Activated T-helper 1 cell treated with anti-CD3 and anti-CD28 coated beads, Interleukin-12 subunit alpha, Interleukin-12 subunit beta, Interleukin-2, Interleukin-4 antibody, amounts not matched to agents 30 ng/mL and 10 ng/mL and 1 ng/mL, durations not matched to agents 14 hours and 24 hours and 36 hours (primary cell): ENCODE data around the gene KIF25. TPM values are rescaled to one million over a fixed set of nuclear protein-coding genes. Genes with fewer than 3 reads are reported as not detected.
"Not testable (repeated sequence)": the region's sequence is repeated elsewhere in the genome, so short reads cannot be mapped to it uniquely, and the experiment has no call there.

Experiments
- DNase-seq: peaks from one replicate; pipeline ENCODE4 v3.0.0; 2021; ENCODE audit warnings: low spot score
- H3K27ac Mint-ChIP-seq: one replicate; pipeline ENCODE4 v1.8.0; 2021; ENCODE audit warnings: mild to moderate bottlenecking, mixed read lengths
- H3K27me3 Mint-ChIP-seq: one replicate; pipeline ENCODE4 v1.8.0; 2022; ENCODE audit warnings: mild to moderate bottlenecking, moderate library complexity, mixed read lengths; ENCODE audit not compliant: insufficient read depth
- H3K36me3 Mint-ChIP-seq: one replicate; pipeline ENCODE4 v1.8.0; 2021; ENCODE audit warnings: low read depth, mixed read lengths
- H3K4me1 Mint-ChIP-seq: one replicate; pipeline ENCODE4 v1.8.0; 2021; ENCODE audit warnings: low read depth, mixed read lengths
- H3K4me3 Mint-ChIP-seq: one replicate; pipeline ENCODE4 v1.8.0; 2021; ENCODE audit warnings: mild to moderate bottlenecking, moderate library complexity, mixed read lengths
- H3K9me3 Mint-ChIP-seq: one replicate; pipeline ENCODE4 v1.8.0; 2021; ENCODE audit warnings: mixed read lengths
- intact Hi-C: fragments of 100-400 bp; cut with micrococcal nuclease; formaldehyde crosslinking; loops from one replicate; pipeline ENCODE4 v1.15.1; 2024
- total RNA-seq: library from RNA; stranded (reverse); gene quantifications from 2 replicates; pipeline ENCODE4 v1.2.3, GENCODE V29; 2022

KIF25 gene
- total RNA-seq, 1 donor from 2014 or later: not detected

GRCh38 chr6:168075787-168076202 lies 78.3 kb downstream of the KIF25 start:
- Mint-ChIP-seq H3K9me3 (no peaks in the 10 kb centered on the region), H3K27ac (no peak overlapping the region), H3K27me3 (no peaks in the 10 kb centered on the region), H3K36me3 (no peaks in the 10 kb centered on the region), H3K4me1 (no peaks in the 10 kb centered on the region), H3K4me3 (no peak overlapping the region)
- no peak for DNase-seq
- intact Hi-C loops: no loop called here

- intact Hi-C loops, H3K27me3 Mint-ChIP-seq, H3K27ac Mint-ChIP-seq, DNase-seq, H3K4me3 Mint-ChIP-seq, H3K36me3 Mint-ChIP-seq, H3K9me3 Mint-ChIP-seq, H3K4me1 Mint-ChIP-seq: not testable (repeated sequence)
These were observed 79.9 kb downstream of the KIF25 start for GRCh38 chr6:168077401-168077800.

GRCh38 chr6:168078175-168078942 lies 80.9 kb downstream of the KIF25 start:
- H3K36me3 Mint-ChIP-seq: no peaks in the 10 kb centered on the region
- H3K4me1 Mint-ChIP-seq: no peaks in the 10 kb centered on the region
- intact Hi-C loops: no loop called here
- H3K27me3 Mint-ChIP-seq: no peaks in the 10 kb centered on the region
- DNase-seq: no peak
- H3K27ac Mint-ChIP-seq: no peak overlapping the region
- no peaks in the 10 kb centered on the region for H3K9me3 Mint-ChIP-seq
- H3K4me3 Mint-ChIP-seq: no peak overlapping the region

GRCh38 chr6:168078943-168079405 lies 81.5 kb downstream of the KIF25 start, which contains the start of gene FRMD1:
Gene FRMD1 (minus strand): TSS chr6:168079212. CDS start chr6:168079094, 118 bp downstream.
- Mint-ChIP-seq H3K4me1 (no peaks in the 10 kb centered on the region), H3K27me3 (no peaks in the 10 kb centered on the region), H3K27ac (no peak within 1 kb of the TSS), H3K9me3 (no peaks in the 10 kb centered on the region), H3K36me3 (no peaks in the 10 kb centered on the region), H3K4me3 (no peak within 1 kb of the TSS)
- DNase-seq: no peak
- intact Hi-C loops: no loop called here

GRCh38 chr6:168080393-168081077 lies 83.1 kb downstream of the KIF25 start:
- H3K4me1 Mint-ChIP-seq: no peaks in the 10 kb centered on the region
- intact Hi-C loops: no loop called here
- no peak for DNase-seq
- H3K9me3 Mint-ChIP-seq: no peaks in the 10 kb centered on the region
- H3K36me3 Mint-ChIP-seq: no peaks in the 10 kb centered on the region
- no peak overlapping the region for H3K4me3 Mint-ChIP-seq
- no peaks in the 10 kb centered on the region for H3K27me3 Mint-ChIP-seq
- no peak overlapping the region for H3K27ac Mint-ChIP-seq

GRCh38 chr6:168081858-168082546 lies 84.5 kb downstream of the KIF25 start:
- Mint-ChIP-seq H3K4me1 (no peaks in the 10 kb centered on the region), H3K27me3 (no peaks in the 10 kb centered on the region), H3K36me3 (no peaks in the 10 kb centered on the region), H3K9me3 (no peaks in the 10 kb centered on the region), H3K27ac (no peak overlapping the region), H3K4me3 (no peak overlapping the region)
- intact Hi-C loops: no loop called here
- DNase-seq: no peak

- H3K4me1 Mint-ChIP-seq: no peaks in the 10 kb centered on the region
- H3K27me3 Mint-ChIP-seq: no peaks in the 10 kb centered on the region
- intact Hi-C loops: no loop called here
- H3K4me3 Mint-ChIP-seq: no peak overlapping the region
- H3K27ac Mint-ChIP-seq: no peak overlapping the region
- no peak for DNase-seq
- no peaks in the 10 kb centered on the region for H3K36me3 Mint-ChIP-seq
- no peaks in the 10 kb centered on the region for H3K9me3 Mint-ChIP-seq
These were observed 85.5 kb downstream of the KIF25 start for GRCh38 chr6:168082860-168083513.

- Mint-ChIP-seq H3K27ac (no peak overlapping the region), H3K36me3 (no peaks in the 10 kb centered on the region), H3K27me3 (no peaks in the 10 kb centered on the region), H3K4me3 (no peak overlapping the region), H3K9me3 (no peaks in the 10 kb centered on the region), H3K4me1 (no peaks in the 10 kb centered on the region)
- DNase-seq: no peak
- intact Hi-C loops: no loop called here
These were observed 86.0 kb downstream of the KIF25 start for GRCh38 chr6:168083514-168083885.

GRCh38 chr6:168084465-168085160 lies 87.1 kb downstream of the KIF25 start:
- H3K4me1 Mint-ChIP-seq: no peaks in the 10 kb centered on the region
- no peaks in the 10 kb centered on the region for H3K27me3 Mint-ChIP-seq
- no peak overlapping the region for H3K27ac Mint-ChIP-seq
- intact Hi-C loops: no loop called here
- H3K4me3 Mint-ChIP-seq: no peak overlapping the region
- no peaks in the 10 kb centered on the region for H3K36me3 Mint-ChIP-seq
- no peak for DNase-seq
- no peaks in the 10 kb centered on the region for H3K9me3 Mint-ChIP-seq

GRCh38 chr6:168086066-168086465 lies 88.6 kb downstream of the KIF25 start:
- no peak overlapping the region for H3K27ac Mint-ChIP-seq
- H3K9me3 Mint-ChIP-seq: no peaks in the 10 kb centered on the region
- no peaks in the 10 kb centered on the region for H3K4me1 Mint-ChIP-seq
- no peaks in the 10 kb centered on the region for H3K27me3 Mint-ChIP-seq
- DNase-seq: no peak
- no peak overlapping the region for H3K4me3 Mint-ChIP-seq
- H3K36me3 Mint-ChIP-seq: no peaks in the 10 kb centered on the region
- intact Hi-C loops: no loop called here

- Mint-ChIP-seq H3K9me3 (no peaks in the 10 kb centered on the region), H3K27me3 (no peaks in the 10 kb centered on the region), H3K27ac (no peak overlapping the region), H3K4me1 (no peaks in the 10 kb centered on the region), H3K4me3 (no peak overlapping the region), H3K36me3 (no peaks in the 10 kb centered on the region)
- no peak for DNase-seq
- intact Hi-C loops: no loop called here
These were observed 89.1 kb downstream of the KIF25 start for GRCh38 chr6:168086616-168087015.

- DNase-seq: no peak
- no peaks in the 10 kb centered on the region for H3K4me1 Mint-ChIP-seq
- no peak overlapping the region for H3K27ac Mint-ChIP-seq
- H3K4me3 Mint-ChIP-seq: no peak overlapping the region
- H3K36me3 Mint-ChIP-seq: no peaks in the 10 kb centered on the region
- H3K9me3 Mint-ChIP-seq: peaks cover 4% of the 10 kb centered on the region
- intact Hi-C loops: no loop called here
- no peaks in the 10 kb centered on the region for H3K27me3 Mint-ChIP-seq
These were observed 90.1 kb downstream of the KIF25 start for GRCh38 chr6:168087436-168088160.
